Stimulated activated CD8-positive, alpha-beta memory T cell treated with anti-CD3 and anti-CD28 coated beads, Interleukin-7, amount 100 ng/mL, for 24 hours (primary cell): ENCODE results near the gene CD80.
"Not testable (repeated sequence)": the region's sequence is repeated elsewhere in the genome, so short reads cannot be mapped to it uniquely, and the experiment has no call there.

ENCODE experiments used
- DNase-seq: peaks from one replicate; pipeline ENCODE4 v3.0.0-alpha.2; 2020; ENCODE audit warnings: low read depth

Gene CD80, protein sequence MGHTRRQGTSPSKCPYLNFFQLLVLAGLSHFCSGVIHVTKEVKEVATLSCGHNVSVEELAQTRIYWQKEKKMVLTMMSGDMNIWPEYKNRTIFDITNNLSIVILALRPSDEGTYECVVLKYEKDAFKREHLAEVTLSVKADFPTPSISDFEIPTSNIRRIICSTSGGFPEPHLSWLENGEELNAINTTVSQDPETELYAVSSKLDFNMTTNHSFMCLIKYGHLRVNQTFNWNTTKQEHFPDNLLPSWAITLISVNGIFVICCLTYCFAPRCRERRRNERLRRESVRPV

DNA sequence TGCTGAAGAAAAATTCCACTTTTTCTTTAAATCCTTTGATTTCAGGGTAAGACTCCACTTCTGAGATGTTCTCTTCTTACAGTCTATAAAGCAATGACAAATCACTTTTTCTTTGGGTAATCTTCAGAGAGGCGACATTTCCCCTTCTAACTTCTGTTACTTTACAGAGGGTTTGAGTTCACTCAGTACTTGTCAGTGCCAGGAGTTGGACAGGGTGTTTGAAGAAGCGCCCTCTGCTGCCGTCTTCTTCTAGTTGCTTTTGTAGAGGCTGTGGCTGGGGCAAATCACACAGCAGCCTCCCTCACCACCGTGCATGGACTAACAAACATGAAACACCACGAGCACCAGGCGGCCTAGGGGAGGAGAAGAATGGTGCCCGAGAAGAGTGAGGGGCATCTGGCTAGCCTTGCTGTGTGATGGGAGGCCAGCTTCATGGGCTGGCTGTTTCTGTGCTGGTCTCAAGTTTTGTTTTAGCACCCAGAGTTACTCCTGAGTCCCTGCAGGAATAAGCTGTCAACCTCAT, at the start of gene CD80:
TSS of gene CD80 (minus strand) at position 174 of the 523 bp plus-strand sequence. CDS start 1,886 bp downstream, outside the sequence.
- no peak for DNase-seq

DNA sequence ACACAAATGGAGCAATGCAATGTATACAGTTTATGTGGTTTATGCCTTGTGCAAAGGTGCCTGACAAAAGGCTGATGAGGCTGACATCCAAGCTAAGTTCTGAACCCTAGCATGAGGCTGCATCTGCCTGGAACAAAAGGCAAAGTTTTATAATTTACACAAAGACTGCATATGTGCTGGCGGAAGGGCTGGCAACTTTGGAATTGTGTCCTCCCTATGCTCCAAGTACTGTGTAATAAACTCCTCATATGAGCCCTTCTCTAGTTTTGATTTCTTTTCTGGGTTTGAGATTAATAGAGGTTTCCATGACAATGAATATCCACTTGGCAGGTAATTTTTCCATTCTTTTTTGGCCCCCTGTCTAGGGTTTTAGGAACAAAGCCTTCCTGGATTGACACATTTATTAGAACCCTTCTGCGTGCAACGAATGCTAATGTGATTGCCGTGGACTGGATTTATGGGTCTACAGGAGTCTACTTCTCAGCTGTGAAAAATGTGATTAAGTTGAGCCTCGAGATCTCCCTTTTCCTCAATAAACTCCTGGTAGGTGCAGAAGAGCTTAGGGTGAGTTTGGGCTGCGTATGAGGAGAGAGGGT, 49.1 kb upstream of the CD80 start:
- no peak for DNase-seq

DNA sequence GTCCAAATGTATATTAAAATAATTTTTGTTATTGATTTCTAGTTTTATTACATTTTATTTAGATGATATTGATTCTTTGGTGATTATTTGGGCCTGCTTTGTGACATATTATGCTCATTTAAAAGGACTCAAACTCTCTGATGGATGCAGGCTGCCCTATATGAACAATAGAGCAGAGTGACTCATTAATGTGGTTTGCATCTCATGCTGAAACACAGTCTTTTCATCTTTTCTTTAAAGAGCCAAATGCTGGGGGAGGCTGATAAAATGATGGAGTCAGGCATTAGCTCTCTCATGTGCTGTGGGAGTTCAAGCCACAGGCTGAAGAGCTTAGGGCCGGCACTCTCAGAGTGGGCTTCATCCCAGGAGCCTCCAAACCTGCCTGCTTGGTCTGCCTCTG, 45.5 kb upstream of the CD80 start:
- no peak for DNase-seq

DNA sequence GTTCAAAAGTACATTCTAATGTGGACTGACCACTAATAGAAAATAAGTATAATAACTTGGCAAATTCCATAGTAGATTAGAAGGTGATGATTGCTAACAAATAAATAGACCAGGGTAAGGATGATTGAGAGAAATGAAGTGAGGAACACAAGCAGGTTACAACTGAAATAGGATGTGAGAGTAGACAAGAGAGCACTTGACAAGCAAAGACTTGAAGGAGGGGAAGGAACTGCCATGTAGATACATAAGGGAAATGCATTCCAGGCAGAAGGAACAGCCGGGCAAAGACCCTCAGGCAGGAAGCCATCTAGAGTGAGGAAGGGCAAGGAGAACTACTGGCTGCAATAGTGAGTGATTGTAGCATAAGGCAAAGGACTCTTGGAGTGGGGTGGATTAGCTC, 43.3 kb upstream of the CD80 start:
- no peak for DNase-seq

DNA sequence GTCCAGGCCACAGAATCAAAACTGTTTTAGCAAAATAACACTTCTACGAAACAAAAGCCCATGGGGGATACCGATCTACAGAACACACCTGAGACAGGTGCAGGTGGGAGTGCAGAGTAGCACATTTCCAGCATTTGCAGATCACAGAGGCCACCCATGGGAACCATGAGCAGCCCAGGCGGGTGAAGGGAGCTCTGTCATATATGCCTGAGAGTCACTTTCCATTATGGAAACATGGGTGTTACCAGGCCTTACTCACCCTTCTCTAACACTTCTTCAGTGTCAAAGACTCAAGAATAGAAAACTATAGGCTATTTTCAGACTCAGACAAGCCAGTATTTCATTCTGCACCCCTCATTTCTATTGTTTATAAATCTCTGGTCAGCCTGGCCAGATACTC, 41.7 kb upstream of the CD80 start:
- DNase-seq, result no peak

DNA sequence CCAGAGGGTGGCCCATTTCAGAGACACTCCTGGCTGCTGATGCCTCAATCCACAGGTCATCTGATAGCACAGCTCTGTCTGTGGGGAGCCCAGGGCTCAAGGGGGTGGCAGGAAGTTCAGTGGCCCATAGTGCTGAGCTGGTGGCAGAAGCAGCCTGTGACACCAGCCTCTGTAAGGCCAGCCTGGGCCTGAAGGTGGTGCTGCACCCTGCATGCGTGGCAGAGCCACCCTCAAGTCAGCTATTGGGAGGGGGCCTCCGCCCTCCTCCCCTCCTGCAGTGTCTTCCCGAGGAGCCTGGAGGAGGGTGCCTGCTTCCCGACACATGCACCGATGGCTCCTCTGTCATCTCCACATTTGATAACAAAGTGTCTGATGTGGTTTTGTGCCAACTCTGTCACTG, 41.3 kb upstream of the CD80 start:
- DNase-seq, result no peak

DNA sequence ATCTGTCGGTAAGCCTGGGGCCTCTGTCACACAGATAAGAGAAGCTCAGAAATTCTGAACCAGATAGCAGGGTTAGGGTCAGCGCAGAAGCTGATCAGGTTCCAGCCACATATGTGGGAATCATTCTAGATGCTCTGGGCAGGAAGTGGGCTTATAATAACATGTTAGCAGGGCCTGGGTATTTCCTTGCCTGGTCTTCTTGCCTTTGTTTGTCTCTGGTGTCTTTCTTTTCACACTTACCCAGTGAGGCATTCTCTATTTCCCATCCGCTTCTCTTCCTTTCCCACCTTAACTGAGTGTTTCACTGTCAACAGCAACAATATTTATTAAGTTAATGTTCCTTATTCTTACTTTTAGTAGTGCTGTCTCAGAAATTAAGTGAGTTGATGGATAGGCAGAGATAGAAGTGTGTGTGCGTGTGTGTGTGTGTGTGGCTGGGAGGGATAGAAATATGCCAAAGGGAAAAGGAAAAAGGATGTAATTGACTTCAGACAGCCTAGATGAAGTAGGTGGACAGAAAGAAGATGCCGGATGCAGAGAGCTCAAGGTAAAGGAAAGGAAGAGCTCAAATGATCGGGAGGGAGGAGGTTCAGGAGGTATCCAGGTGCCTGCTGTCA, 40.3 kb upstream of the CD80 start:
- no peak for DNase-seq

DNA sequence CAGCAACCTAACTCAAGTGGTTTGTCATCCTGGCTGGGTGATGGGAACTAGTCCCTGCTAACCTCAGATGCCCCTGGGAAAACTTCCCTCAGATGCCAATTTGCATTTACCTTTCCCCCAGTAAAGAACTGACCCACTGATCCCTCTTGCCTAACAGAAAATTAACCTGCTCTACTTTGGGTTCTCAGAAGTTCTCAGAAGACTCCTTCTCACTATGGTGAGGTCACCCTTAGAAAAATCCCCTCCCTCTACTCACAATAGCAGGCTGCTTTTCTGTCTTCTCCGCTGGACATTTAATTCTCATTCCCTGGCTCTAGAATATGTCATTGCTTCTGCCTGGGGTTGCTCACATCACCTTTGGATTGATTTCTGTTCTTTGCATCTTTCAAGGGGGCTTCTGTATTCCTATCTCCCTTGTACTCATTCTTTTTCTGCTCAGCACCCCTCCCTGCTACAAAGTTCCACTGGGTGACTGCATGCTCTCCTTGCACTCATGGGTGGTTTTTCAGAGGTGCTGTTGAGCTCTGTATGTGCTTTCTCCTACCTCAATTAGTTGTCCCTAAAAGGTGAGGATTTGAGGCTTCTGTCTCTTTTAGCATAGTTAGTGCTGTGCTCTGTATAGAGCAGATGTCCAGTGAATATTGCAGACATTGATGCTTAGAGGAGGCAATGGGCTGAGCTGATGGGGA, 39.1 kb upstream of the CD80 start:
- DNase-seq, result no peak

DNA sequence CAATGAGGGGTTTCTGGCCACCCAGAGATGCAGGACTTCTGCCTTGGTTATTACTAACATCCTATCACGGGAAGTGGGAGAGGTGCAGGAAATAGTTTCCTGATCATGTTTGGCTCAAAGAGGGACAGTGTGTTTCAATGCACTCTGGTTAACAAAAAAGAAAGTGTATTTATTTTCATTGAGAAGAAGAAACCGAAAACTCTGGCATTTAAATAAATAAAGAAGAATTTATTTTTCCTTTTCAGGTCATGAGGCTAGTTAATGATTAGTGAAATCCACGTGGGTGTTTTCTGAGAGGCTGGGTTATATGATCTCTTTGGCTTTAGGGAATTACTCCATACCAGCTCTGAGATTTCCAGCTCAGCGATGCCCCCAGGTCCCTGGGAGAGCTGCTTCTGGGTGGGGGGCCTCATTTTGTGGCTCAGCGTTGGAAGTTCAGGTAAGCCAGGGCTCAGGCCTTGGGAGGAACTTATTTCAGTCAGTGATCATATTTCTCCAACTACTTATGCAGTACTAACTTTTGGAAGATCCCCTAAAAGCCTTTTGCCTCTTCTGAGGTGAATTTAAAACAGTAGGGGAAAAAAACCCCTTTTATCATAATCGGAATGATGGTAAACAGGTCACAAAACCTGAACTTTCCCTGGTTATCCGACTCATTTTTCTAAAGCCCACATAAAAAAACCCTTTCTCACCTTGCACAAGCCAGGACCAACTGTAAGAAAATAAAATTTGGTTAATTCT, 38.3 kb upstream of the CD80 start, which contains the start of gene PLA1A:
TSS of gene PLA1A (plus strand) at position 338 of the 741 bp plus-strand sequence. CDS start at position 367, 29 bp downstream.
- no peak for DNase-seq

DNA sequence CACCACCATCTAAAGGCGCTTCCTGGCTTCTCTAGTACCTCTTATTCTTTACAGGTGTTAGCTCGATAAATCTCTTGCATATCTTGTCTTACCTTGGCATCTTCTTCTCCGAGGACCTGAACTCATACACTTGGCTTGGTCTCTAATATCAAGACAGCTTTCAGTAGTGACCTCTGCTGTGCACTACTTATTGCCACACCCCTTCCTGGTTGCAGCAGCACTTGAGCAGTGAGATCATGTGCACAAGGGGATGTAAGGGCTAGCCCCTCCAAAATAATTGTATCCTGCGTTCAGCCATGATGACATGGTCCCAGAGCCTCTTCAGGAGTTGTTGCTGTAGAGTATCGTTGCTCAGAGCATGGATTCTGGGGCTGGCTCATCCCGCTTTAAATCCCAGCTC, 37.0 kb upstream of the CD80 start:
- no peak for DNase-seq

DNA sequence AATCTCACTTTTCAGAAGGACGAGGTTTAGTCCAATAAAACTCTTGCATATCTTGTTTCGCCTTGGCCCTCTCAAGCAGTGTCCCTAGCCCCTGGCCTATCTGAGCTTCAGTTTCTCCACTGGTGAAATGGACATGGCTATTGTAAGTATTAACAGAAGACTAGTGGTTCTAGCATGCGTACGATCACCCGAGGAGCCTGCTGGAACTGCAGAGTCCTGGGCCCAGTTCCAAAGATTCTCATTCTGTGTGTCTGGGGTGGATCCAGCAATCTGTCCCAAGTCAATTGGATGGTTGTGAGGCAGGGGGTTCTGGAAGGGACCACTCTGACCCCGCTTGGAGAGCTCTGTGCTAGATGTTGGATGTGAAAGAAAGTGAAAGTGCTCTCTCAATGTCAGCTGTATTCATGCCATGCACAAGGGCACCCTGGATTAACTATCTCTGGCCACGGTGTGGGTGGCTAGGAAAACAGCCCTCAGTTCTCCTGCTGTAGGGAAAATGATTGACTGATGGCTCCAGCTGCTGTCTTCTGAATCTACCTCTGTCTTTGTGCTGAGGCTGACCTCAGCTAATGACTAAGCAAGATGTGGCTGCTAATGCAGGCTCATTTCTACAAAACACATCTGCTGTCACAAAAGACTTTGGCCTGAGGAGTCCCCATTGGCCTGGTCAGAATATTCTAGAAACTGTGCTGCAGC, 36.4 kb upstream of the CD80 start:
- no peak for DNase-seq

DNA sequence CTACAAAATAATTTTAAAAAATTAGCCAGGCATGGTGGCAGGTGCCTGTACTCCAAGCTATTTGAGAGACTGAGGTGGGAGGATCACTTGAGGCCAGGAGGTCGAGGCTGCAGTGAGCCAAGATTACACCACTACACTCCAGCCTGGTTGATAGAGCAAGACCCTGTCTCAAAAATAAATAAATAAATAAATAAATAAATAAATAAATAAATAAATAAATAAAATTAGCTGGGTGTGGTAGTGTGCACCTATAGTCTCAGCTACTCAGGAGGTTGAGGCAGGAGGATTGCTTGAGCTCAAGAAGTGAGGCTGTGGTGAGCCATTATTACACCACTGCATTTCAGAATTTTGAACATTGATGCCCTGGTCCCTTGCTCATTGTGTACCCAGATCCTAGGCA, 35.5 kb upstream of the CD80 start:
- DNase-seq, result not testable (repeated sequence)

DNA sequence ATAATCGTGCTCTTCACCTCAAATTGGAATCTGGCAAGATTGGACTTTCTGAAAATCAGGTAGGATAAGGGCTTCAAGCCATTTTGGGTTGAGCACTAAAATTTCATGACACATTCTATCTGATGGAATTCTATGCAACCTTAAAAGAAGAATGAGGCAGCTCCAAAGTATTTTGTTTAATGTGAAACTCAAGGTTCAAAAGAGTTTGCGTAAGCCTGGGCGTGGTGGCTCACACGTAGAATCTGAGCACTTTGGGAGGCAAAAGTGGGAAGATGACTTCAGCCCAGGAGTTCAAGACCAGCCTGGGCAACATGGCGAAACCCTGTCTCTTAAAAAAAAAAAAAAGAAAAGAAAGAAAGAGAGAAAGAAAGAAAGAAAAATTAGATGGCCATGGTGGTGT, 34.7 kb upstream of the CD80 start:
- DNase-seq, result no peak

DNA sequence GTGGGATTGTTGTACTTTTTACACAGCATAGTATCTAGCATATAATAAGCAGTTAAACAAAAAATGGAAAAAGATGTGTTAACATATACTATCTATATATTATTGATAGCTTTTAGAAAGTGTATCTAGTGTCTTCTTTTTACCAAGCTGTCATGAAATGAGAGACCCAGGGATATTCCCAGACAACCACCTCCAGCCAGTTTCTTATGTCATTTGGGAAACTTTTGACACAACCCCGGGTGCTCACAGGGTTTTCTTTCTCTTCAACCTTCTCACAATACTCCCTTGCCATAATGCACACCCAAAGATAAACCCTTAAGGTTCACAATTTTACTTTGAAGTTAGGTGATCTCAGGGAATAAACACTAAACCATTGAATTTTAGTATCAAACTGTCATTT, 33.4 kb upstream of the CD80 start:
- DNase-seq, result no peak

DNA sequence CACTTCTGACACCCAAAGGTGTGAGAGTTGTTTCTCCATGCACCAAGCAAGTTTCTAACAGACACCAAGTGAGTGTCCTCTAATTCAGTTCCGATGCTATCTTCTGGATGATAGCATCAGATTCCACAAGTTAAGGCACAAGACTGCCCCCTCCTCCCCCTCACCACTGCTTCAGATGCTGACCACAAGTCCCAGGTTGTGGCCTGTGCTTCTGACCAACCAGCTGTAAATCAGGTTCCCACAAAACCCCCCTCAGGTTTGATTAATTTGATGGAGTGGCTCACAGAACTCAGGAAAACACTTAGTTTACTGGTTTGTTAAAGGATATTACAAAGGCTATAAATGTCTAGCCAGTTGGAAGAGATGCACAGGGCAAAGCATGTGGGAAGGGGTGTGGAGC, 31.3 kb upstream of the CD80 start:
- DNase-seq, result no peak

DNA sequence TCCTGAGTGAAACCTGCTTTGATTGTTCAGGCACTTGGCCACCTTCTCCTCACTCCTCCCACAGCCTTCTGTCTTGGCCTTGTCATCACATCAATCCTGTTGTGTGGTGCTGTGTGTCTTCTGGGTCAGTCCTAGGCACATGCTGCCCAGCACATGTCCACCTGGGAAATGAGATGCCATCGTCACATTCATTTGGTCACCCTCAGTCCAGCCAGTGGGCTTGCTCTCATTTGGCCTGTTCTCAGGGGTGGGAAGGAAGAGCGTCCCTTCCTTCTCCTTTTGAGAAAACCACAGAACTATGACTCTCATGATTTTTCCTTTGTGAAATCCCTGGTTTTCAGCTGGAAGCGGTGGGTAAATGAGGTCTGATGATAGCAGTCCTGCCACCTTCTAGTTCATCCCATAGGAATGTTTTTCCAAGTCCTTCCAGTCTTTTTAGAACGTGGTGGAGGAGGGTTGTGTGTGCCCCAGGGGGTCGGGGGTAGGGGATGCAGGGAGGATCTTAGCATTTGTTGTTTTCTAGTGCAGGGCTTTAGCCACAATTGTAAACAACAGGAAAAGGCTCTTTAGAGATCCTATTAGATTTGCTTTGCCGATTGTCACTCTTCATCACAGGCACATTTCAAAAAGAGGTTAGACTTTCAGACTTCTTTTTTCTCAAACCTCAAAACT, 29.8 kb upstream of the CD80 start:
- no peak for DNase-seq

DNA sequence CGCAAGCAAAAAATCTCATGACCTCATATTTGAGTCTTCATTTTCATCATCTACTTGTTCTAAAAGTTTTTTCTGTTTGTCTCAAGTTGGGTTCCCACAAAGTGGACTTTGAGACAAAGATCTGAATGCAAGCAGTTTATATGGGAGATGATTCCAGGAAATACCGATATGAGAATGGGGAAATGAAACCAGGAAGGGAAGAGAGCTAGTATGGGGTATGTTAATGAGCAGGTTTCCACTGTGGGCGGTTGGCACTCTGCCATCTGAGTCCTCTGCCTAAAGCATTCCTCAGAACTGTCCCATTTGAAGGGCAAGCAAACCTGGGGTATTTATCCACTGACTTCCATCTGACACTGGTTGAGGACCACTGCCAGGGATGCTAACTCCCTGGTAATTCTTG, 28.7 kb upstream of the CD80 start:
- no peak for DNase-seq

DNA sequence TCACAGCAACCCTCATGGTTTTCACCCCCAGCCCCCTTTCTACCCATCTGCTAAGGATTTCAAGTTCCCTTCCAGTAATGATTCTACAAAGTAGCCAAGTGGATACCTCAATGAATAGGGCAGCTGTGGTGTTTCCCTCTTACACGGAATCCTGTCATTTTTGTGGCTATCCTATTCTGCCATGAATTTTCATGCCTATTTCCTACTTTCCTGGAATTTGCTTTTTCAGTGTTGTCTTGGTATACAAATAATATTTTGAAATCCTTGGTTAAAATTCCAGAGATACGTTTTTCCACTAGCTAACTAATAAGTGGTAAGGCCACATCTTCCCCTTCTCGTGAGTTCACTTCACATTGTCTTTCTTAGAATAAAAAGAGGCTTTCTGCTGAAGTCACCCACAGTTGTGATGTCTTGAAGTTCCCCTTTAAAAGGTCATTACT, 27.3 kb upstream of the CD80 start:
- no peak for DNase-seq

DNA sequence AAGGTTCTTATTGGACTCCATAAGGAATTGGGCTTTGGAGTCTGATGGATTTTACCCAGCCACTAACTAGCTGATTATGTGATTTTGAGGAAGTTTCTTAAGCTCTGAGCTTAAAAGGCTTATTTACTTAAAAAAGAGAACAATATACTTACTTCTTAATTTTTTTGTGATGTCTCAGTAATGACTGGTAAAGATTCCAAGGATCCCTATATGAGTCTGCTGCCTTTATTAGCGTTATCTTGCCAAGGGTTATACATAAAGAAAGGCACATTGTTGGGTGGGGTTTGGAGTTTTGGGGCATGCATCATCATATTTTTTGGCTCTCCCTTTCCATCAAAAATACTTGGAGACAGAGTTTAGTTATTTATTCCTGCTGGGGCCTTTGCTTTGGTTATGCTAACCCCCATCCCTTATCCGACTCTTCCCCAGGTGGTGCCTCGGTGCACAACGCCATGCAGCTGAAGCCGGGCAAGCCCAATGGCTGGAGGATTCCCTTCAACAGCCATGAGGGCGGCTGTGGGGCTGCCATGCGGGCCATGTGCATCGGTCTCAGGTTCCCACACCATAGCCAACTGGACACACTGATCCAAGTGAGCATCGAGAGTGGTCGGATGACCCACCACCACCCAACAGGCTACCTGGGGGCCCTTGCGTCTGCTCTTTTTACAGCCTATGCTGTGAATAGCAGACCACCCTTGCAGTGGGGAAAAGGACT, 26.6 kb upstream of the CD80 start:
- no peak for DNase-seq

DNA sequence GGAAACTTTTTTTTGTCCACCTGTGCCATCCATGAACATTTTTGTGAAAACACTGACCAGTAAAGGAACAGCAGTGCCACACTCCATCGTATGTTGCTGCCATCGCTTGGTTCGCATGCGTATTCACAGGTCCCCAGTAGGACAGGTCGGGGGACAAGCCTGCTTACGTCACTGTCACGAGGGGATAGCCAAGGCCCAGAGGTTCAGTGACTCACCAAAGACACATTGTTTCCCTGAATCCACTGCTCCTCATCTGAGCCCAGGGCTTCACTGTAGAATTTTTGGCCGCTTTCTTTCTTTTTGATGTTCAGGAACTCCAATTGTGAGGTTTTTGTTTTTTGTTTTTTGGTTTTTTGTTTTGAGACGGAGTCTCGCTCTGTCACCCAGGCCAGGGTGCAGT, 25.8 kb upstream of the CD80 start:
- no peak for DNase-seq
